GM19452 (cell line): ENCODE data around the gene USH1G.

Experiments
- ATAC-seq: cut with Tn5 transposase; IDR thresholded peaks from one replicate; pipeline ENCODE4 v1.9.1; 2021; ENCODE audit not compliant: unreplicated experiment

Gene USH1G

GRCh38 chr17:74954665-74955421, 31.8 kb upstream of the USH1G start:
- no peak for ATAC-seq

- ATAC-seq: no peak
Measured at GRCh38 chr17:74954115-74954514, 31.1 kb upstream of the USH1G start.

GRCh38 chr17:74953134-74953687, 30.2 kb upstream of the USH1G start:
- ATAC-seq: no peak

- ATAC-seq: no peak
Measured at GRCh38 chr17:74952431-74953133, 29.5 kb upstream of the USH1G start.

DNA sequence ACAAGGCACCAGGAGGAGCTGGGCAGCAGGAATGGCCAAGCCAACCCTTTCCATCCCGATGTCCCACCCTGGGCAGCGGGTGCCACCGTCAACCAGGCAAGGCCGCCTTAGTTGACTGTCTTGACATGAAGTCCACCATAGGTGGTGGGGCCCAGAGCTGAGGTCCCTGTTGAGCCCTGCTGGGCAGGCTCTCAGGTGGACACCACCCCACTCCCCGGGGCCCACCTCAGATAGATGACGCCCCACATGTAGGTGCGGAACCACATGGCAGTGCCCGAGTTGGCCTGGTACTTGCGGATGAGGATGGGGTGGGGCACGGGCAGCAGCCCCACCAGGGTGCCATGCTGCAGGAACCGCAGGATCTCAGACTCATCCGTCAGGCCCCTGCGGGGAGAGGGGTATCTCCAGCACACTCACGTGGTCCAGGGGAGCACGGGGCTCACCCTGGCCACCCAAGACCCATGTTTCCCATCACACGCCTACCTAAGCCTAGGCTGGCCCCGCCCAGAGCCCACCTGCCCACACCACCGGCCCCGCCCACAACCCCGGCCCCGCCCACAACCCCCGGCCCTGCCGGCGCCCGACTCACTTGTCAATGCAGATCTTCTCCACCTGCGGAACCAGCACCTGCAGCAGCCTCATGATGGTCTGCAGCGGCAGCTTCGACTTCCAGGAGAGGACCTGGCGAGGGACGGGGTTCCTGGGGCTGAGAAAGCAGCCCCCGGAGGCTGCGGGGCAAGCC, 28.8 kb upstream of the USH1G start:
- no peak for ATAC-seq

- ATAC-seq: no peak
Measured at GRCh38 chr17:74951065-74951464, 28.0 kb upstream of the USH1G start.

GRCh38 chr17:74950207-74950606, 27.2 kb upstream of the USH1G start:
- ATAC-seq: no peak

GRCh38 chr17:74949455-74950115, 26.5 kb upstream of the USH1G start:
- ATAC-seq: no peak

DNA sequence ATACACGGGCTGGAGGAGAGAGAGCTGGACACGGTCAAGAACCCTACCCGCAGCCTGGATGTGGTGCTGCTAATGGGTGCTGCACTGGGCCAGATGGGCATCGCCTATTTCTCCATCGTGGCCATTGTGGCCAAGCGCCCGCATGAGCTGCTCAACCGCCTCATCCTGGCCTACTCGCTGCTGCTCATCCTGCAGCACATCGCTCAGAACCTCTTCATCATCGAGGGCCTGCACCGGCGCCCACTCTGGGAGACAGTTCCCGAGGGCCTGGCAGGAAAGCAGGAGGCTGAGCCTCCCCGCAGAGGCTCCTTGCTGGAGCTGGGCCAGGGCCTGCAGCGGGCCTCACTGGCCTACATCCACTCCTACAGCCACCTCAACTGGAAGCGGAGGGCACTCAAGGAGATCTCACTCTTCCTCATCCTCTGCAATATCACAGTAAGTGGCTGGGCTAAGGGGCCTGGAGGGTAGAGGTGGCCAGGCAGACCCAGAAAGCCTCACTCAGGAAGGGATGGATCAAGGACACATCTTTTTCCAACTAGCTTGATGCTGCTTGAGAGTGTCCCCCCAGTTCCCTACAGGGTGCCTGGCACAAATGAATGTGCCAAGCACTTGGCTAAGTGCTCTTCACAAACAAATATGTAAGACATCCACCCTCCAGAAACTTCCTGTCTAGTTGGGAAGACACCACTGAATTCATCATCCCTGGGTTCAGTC, 24.1 kb upstream of the USH1G start:
- ATAC-seq: no peak

GRCh38 chr17:74946641-74947040, 23.6 kb upstream of the USH1G start:
- no peak for ATAC-seq

GRCh38 chr17:74945543-74945942, 22.5 kb upstream of the USH1G start:
- ATAC-seq: peak; percentile 58

DNA sequence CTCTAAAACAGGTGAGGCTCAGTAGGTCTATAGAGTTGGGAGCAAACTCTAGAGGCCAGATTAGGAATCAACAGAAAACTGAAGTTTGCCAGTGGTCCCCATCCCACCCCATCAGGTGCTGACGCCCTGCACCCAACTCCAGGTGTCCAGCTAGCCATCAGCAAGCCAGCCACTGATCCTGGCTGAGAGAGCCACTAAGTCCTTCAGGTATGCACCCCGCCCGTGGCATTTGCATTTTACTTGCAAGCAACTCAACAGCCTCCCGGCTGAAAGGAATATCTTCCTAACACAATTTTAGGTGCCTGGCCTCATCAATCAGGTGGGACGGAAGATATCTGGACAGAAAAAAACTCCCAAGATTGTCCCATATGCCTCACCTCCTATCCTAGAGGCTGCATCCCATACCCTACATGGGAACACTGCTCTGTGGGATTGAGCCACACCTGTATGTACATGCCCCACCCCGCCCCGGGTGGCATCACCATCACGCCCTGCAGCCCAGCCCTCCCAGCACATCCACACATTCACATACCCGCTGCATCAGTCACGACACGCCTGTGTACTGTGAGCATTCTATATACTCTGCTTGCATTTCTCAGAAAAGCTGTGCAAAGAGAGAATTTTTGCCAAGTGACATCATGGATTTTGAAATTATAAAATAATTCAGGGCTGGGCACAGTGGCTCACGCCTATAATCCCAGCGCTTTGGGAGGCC, 20.9 kb upstream of the USH1G start:
- no peak for ATAC-seq

DNA sequence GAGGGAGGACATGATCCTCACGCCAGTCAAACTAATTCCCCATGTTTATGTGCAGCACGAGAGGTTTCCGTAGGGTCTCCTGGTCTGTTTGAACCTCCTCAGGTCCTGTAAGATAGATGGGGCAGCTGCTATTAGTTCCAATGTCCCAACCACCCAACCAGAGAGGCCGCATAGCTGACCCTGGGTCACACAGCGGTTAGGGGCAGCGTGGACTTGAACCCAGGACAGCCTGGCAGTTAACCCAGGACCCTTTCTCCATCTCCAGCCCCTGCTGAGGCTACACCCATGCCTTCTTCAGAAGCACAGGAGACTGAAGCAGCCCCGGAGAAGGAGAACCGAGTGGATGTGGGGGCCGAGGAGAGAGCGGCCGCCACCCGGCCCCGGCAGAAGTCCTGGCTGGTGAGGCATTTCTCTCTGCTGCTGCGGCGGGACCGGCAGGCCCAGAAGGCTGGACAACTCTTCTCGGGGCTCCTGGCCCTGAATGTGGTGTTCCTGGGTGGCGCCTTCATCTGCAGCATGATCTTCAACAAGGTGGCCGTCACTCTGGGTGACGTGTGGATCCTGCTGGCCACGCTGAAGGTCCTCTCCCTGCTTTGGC, 18.2 kb upstream of the USH1G start:
- ATAC-seq: no peak

GRCh38 chr17:74939534-74939933, 16.5 kb upstream of the USH1G start:
- ATAC-seq: no peak

GRCh38 chr17:74938194-74938950, 15.3 kb upstream of the USH1G start:
- no peak for ATAC-seq

- no peak for ATAC-seq
Measured at GRCh38 chr17:74937064-74938051, 14.3 kb upstream of the USH1G start.

DNA sequence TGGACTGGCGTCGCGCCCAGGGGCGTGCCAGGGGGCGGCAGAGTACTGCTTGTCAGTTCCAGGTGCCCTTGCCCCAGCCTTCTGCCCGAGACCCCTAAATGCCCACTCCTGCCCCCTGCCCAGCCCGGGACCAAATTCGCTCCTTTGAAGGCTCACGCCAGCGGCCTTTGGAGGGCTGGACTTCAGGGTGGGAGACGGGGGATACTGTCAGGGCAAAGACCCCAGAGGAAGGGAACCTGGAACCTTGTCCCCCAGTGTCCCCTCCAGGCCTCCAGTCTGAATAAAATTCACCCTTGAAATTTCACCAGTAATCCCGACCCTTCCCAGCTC, 13.4 kb upstream of the USH1G start:
- ATAC-seq: no peak
